Nephron (organoid): ENCODE data around the gene ABCA6.

Experiments
- H3K27ac Mint-ChIP-seq, 3 experiments: 2 replicates each; pipeline ENCODE4 v1.8.0; 2020; ENCODE audit warnings: mixed read lengths in 3 of 3, mild to moderate bottlenecking in 2 of 3, moderate library complexity in 1 of 3
- H3K27me3 Mint-ChIP-seq: 2 replicates; pipeline ENCODE4 v1.8.0; 2021; ENCODE audit warnings: low read depth, mild to moderate bottlenecking, moderate library complexity, mixed read lengths
- H3K36me3 Mint-ChIP-seq: 2 replicates; pipeline ENCODE4 v1.8.0; 2020; ENCODE audit warnings: low read depth, mixed read lengths
- H3K4me1 Mint-ChIP-seq: 2 replicates; pipeline ENCODE4 v1.8.0; 2020; ENCODE audit warnings: mixed read lengths
- H3K4me3 Mint-ChIP-seq, 3 experiments: 2 replicates each; pipeline ENCODE4 v1.8.0; 2020; ENCODE audit warnings: mild to moderate bottlenecking in 3 of 3, mixed read lengths in 3 of 3, moderate library complexity in 2 of 3
- H3K9me3 Mint-ChIP-seq: 2 replicates; pipeline ENCODE4 v1.8.0; 2020; ENCODE audit warnings: mixed read lengths
- TF ChIP-seq, protein P1 (sequence below), 3 experiments: fragments of 200-600 bp; sonication (generic); IDR thresholded peaks; one replicate each; pipeline ENCODE4 v1.5.0; 2021; ENCODE audit warnings: antibody characterized with exemption in 3 of 3; ENCODE audit not compliant: unreplicated experiment in 3 of 3

Gene ABCA6

GRCh38 chr17:69117855-69118784 is 23.6 kb downstream of the ABCA6 start:
- Mint-ChIP-seq H3K27ac (no peak overlapping the region), H3K36me3 (no peaks in the 10 kb centered on the region), H3K4me3 (no peak overlapping the region), H3K4me1 (no peaks in the 10 kb centered on the region), H3K27me3 (no peaks in the 10 kb centered on the region), H3K9me3 (no peaks in the 10 kb centered on the region)
- TF ChIP-seq, protein P1, sequence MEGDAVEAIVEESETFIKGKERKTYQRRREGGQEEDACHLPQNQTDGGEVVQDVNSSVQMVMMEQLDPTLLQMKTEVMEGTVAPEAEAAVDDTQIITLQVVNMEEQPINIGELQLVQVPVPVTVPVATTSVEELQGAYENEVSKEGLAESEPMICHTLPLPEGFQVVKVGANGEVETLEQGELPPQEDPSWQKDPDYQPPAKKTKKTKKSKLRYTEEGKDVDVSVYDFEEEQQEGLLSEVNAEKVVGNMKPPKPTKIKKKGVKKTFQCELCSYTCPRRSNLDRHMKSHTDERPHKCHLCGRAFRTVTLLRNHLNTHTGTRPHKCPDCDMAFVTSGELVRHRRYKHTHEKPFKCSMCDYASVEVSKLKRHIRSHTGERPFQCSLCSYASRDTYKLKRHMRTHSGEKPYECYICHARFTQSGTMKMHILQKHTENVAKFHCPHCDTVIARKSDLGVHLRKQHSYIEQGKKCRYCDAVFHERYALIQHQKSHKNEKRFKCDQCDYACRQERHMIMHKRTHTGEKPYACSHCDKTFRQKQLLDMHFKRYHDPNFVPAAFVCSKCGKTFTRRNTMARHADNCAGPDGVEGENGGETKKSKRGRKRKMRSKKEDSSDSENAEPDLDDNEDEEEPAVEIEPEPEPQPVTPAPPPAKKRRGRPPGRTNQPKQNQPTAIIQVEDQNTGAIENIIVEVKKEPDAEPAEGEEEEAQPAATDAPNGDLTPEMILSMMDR (IDR thresholded peaks at IDR 0.05; ENCODE audit: unreplicated experiment in 3 of 3), result no peak

DNA sequence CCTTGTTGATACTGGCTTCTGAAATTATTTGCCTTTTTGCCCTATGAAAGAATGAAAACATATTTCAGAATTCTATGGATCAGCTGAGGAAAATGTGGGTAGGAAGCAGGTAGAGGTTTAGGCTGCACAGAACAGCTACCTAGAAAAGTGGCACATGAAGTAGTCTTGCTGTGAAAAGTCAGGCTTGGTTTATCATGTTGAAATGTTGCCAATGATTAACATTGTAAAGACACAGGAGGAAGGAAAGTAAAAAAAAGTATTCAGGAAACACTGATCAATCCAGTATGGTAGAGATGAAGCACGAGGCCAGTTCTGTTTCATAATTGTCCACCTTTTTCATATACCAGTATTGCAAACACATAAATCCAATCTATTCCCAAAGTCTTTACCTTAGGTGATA is 29.9 kb downstream of the ABCA6 start:
- TF ChIP-seq, protein P1 (IDR thresholded peaks at IDR 0.05; ENCODE audit: unreplicated experiment in 3 of 3), result no peak
- Mint-ChIP-seq H3K9me3 (no peaks in the 10 kb centered on the region), H3K4me3 (no peak overlapping the region), H3K27ac (peak overlapping the region; percentile 52 to 84 (median 65)), H3K36me3 (no peaks in the 10 kb centered on the region), H3K4me1 (no peaks in the 10 kb centered on the region), H3K27me3 (no peaks in the 10 kb centered on the region)

DNA sequence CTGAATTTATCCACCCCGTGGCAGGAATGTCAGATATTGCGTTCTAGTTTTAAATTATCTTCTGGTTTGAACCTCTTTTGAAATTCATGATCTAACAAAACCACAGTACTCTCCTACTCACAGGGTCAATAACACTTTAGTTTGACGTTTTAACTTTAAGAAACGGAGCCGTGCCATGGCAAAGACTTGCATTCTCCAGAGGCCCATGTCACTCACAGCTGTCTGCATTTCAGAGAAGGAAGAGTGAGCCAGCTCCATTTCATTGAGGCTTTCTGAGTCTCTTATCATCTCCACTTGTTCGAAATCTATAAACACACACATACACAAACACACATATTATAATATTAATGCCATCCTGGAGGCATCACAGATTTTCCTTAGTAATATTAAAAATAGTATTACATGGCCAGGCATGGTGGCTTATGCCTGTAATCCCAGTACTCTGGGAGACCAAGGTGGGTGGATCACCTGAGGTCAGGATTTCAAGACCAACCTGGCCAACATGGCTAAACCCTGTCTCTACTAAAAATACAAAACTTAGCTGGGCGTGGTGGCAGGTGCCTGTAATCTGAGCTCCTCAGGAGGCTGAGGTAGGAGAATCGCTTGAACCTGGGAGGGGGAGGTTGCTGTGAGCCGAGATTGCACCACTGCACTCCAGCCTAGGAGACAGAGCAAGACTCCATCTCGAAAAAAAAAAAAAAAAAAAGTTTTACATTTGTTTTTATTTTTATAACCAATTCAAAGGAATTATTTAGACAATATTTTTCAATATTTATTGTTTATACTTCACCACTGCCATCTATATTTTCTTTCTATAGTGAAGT is 35.6 kb downstream of the ABCA6 start:
- Mint-ChIP-seq H3K4me1 (no peaks in the 10 kb centered on the region), H3K27ac (no peak overlapping the region), H3K36me3 (no peaks in the 10 kb centered on the region), H3K9me3 (no peaks in the 10 kb centered on the region), H3K4me3 (no peak overlapping the region), H3K27me3 (no peaks in the 10 kb centered on the region)
- TF ChIP-seq, protein P1 (IDR thresholded peaks at IDR 0.05; ENCODE audit: unreplicated experiment in 3 of 3), result no peak

- H3K36me3 Mint-ChIP-seq, result no peaks in the 10 kb centered on the region
- H3K27ac Mint-ChIP-seq, result no peak overlapping the region
- TF ChIP-seq, protein P1 (IDR thresholded peaks at IDR 0.05; ENCODE audit: unreplicated experiment in 3 of 3), result no peak
- no peaks in the 10 kb centered on the region for H3K27me3 Mint-ChIP-seq
- no peaks in the 10 kb centered on the region for H3K9me3 Mint-ChIP-seq
- H3K4me3 Mint-ChIP-seq, result no peak overlapping the region
- H3K4me1 Mint-ChIP-seq, result no peaks in the 10 kb centered on the region
Measured at GRCh38 chr17:69103557-69104233, 38.0 kb downstream of the ABCA6 start.

GRCh38 chr17:69098625-69099024 is 43.1 kb downstream of the ABCA6 start:
- H3K4me1 Mint-ChIP-seq, result no peaks in the 10 kb centered on the region
- no peaks in the 10 kb centered on the region for H3K9me3 Mint-ChIP-seq
- H3K36me3 Mint-ChIP-seq, result no peaks in the 10 kb centered on the region
- no peak overlapping the region for H3K4me3 Mint-ChIP-seq
- TF ChIP-seq, protein P1 (IDR thresholded peaks at IDR 0.05; ENCODE audit: unreplicated experiment in 3 of 3), result no peak
- H3K27ac Mint-ChIP-seq, result no peak overlapping the region
- no peaks in the 10 kb centered on the region for H3K27me3 Mint-ChIP-seq
